ENCODE results near the gene MBD6. TPM values are rescaled to one million over a fixed set of nuclear protein-coding genes. Genes with fewer than 3 reads are reported as not detected.

MBD6 gene
- total RNA-seq, 1 experiment from 2014 or later, result 66.8 TPM

- no peak overlapping the region for H3T11ph ChIP-seq (ENCODE audit: low read length)
- H3K27me3 Mint-ChIP-seq (ENCODE audit: low read depth), result no peaks in the 10 kb centered on the region; the same call in 1 of the 2 replicates
- no peaks in the 10 kb centered on the region for H3K79me1 ChIP-seq (ENCODE audit: insufficient read depth, low read depth, low read length, poor library complexity, severe bottlenecking)
- H2BK15ac ChIP-seq (ENCODE audit: low read depth, low read length), result no peak overlapping the region
- H3K4me2 ChIP-seq (ENCODE audit: insufficient read depth, insufficient read length, low read length), result peak overlapping the region; percentile 58
- H2BK120ac ChIP-seq (ENCODE audit: low read depth, low read length, poor library complexity, severe bottlenecking), result no peak overlapping the region
- H3K27ac ChIP-seq (ENCODE audit: insufficient read length, low read depth, low read length), result no peak overlapping the region
- peaks cover 37 to 52% of the 10 kb centered on the region in 2 experiments for H3K4me1 Mint-ChIP-seq
- no peak overlapping the region for H2BK12ac ChIP-seq (ENCODE audit: insufficient read length, low read depth, low read length)
- H3K4me3 Mint-ChIP-seq, result peak overlapping the region; percentile 93 to 96
- no peak overlapping the region for H3K56ac ChIP-seq (ENCODE audit: insufficient read length, low read depth, low read length)
- no peak overlapping the region for H3K14ac ChIP-seq (ENCODE audit: insufficient read depth, low read length)
- H3K9me3 ChIP-seq (ENCODE audit: control insufficient read depth, low read depth, low read length), result no peaks in the 10 kb centered on the region
- no peak overlapping the region for H2BK5ac ChIP-seq (ENCODE audit: insufficient read length, low read length)
- no peak overlapping the region for H4K91ac ChIP-seq (ENCODE audit: insufficient read length, low read depth, low read length)
- no peak overlapping the region for H2BK20ac ChIP-seq (ENCODE audit: low read depth, low read length, poor library complexity, severe bottlenecking)
- H3K23ac ChIP-seq (ENCODE audit: insufficient read length, low read depth, low read length), result no peak overlapping the region
- H3K23me2 ChIP-seq (ENCODE audit: insufficient read length, low read depth, low read length, poor library complexity, severe bottlenecking), result peaks cover 22% of the 10 kb centered on the region
- H4K8ac ChIP-seq (replicated peaks; ENCODE audit: insufficient read length, low read depth, low read length), result no peak overlapping the region
- no peak overlapping the region for H3K18ac ChIP-seq (ENCODE audit: insufficient read length, low read depth, low read length)
- no peak; the same call in 1 of the 3 replicates for TF ChIP-seq CTCF (conservative IDR thresholded peaks at IDR 0.05)
- DNase-seq, result peak; percentile 82
- H3K27me3 ChIP-seq (ENCODE audit: insufficient read depth, low read length), result no peaks in the 10 kb centered on the region
- no peak overlapping the region for H4K5ac ChIP-seq (ENCODE audit: insufficient read length, low read depth, low read length)
- no peaks in the 10 kb centered on the region for H4K20me1 ChIP-seq (ENCODE audit: control insufficient read depth, insufficient read depth, insufficient read length)
- no peak overlapping the region for H3K9ac ChIP-seq (ENCODE audit: extremely low read depth, insufficient read length, low read length)
- no peak overlapping the region for H2AFZ ChIP-seq (ENCODE audit: low read length)
- no peaks in the 10 kb centered on the region for H3K9me3 Mint-ChIP-seq
- H3K27ac Mint-ChIP-seq, result peak overlapping the region; percentile 92 to 98 (median 95)
- H2AK5ac ChIP-seq (ENCODE audit: insufficient read length, low read length), result no peak overlapping the region
- peaks cover 3% of the 10 kb centered on the region; the same call in 1 of the 2 replicates for H3K4me1 ChIP-seq (ENCODE audit: insufficient read depth, low read length)
- peaks cover 21 to 44% (median 42%) of the 10 kb centered on the region in 3 experiments for H3K36me3 Mint-ChIP-seq (ENCODE audit: insufficient read depth in 1 of 3, low read depth in 3 of 3)
- H3K79me2 ChIP-seq (ENCODE audit: insufficient read depth, low read length), result no peaks in the 10 kb centered on the region
- H3K4ac ChIP-seq (ENCODE audit: low read depth, low read length), result no peak overlapping the region
- no CpG with 5 or more reads among the region's 17 CpGs for WGBS (ENCODE audit: extremely low coverage, insufficient read length, low lambda C conversion rate)
Observed at GRCh38 chr12:57521525-57522010, 1.1 kb upstream of the MBD6 start.

Measured in H9 (cell line).